NCI-H526 treated with DMSO at 0.1 percent for 48 hours (cell line): ENCODE results near the gene SBK3.
"Not testable (repeated sequence)": the region's sequence is repeated elsewhere in the genome, so short reads cannot be mapped to it uniquely, and the experiment has no call there.

ENCODE experiments used
- DNase-seq: peaks from one replicate; lab custom pipeline; 2025; lab: John Stamatoyannopoulos, UW

Gene SBK3

GRCh38 chr19:55576746-55577145 is 31.4 kb upstream of the SBK3 start:
- no peak for DNase-seq

- DNase-seq, result not testable (repeated sequence)
These were observed 28.6 kb upstream of the SBK3 start for GRCh38 chr19:55573929-55574328.

- DNase-seq, result not testable (repeated sequence)
These were observed 24.1 kb upstream of the SBK3 start for GRCh38 chr19:55569477-55569876.

- no peak for DNase-seq
These were observed 22.5 kb upstream of the SBK3 start for GRCh38 chr19:55567708-55568328.

- no peak for DNase-seq
These were observed 21.5 kb upstream of the SBK3 start for GRCh38 chr19:55566823-55567222.

GRCh38 chr19:55563261-55563690 is 17.9 kb upstream of the SBK3 start:
- DNase-seq, result no peak

- DNase-seq, result no peak
These were observed 14.3 kb upstream of the SBK3 start for GRCh38 chr19:55559684-55560083.

- DNase-seq, result no peak
These were observed 9.4 kb upstream of the SBK3 start for GRCh38 chr19:55554741-55555152.

GRCh38 chr19:55554302-55554701 is 9.0 kb upstream of the SBK3 start:
- no peak for DNase-seq

- no peak for DNase-seq
These were observed 8.2 kb upstream of the SBK3 start for GRCh38 chr19:55553217-55554182.

GRCh38 chr19:55552620-55553019 is 7.3 kb upstream of the SBK3 start:
- DNase-seq, result no peak

GRCh38 chr19:55552206-55552605 is 6.9 kb upstream of the SBK3 start:
- no peak for DNase-seq

- no peak for DNase-seq
These were observed 4.9 kb upstream of the SBK3 start for GRCh38 chr19:55550321-55550650.

GRCh38 chr19:55549500-55550320 is 4.4 kb upstream of the SBK3 start:
- DNase-seq, result no peak

- DNase-seq, result no peak
These were observed 1.7 kb upstream of the SBK3 start for GRCh38 chr19:55546822-55547614.

GRCh38 chr19:55546011-55546410 is 668 bp upstream of the SBK3 start:
- DNase-seq, result no peak

- DNase-seq, result no peak
These were observed 435 bp downstream of the SBK3 start for GRCh38 chr19:55544776-55545439.

GRCh38 chr19:55544014-55544413 is 1.3 kb downstream of the SBK3 start:
- no peak for DNase-seq

- no peak for DNase-seq
These were observed 1.8 kb downstream of the SBK3 start for GRCh38 chr19:55543567-55543966.

GRCh38 chr19:55542292-55542855 is 3.0 kb downstream of the SBK3 start:
- DNase-seq, result no peak

- DNase-seq, result no peak
These were observed 4.3 kb downstream of the SBK3 start for GRCh38 chr19:55541091-55541490.
